ENCODE results near the gene KRT81.
A peak's percentile ranks its signal among the peaks of the same experiment; 100 is the strongest.
"Not testable (repeated sequence)": the region's sequence is repeated elsewhere in the genome, so short reads cannot be mapped to it uniquely, and the experiment has no call there.

KRT81 gene

GRCh38 chr12:52316701-52317100 lies 25.4 kb upstream of the KRT81 start:
- DNase-seq: no peak

DNA sequence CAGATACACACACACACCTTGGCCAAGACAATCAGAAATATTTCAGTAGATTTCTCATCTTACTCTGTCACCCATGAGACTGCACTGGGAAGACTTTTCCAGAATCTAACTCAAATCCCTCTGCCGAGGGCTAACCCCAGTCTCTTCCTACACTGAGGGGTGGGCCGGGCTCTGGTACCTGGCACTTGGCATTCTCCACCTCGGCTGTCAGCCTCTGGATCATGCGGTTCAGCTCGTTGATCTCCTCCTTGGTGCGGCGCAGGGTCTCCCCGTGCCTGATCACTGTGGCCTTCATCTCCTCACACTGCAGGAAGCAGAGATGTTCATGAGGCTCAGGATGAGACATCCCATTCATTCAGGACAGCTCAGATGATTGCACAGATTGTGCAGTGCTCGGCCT lies 25.0 kb upstream of the KRT81 start:
- no peak for DNase-seq

- DNase-seq: peak in 1 of 2 donors; percentile 53
Measured at GRCh38 chr12:52315721-52316120, 24.4 kb upstream of the KRT81 start.

DNA sequence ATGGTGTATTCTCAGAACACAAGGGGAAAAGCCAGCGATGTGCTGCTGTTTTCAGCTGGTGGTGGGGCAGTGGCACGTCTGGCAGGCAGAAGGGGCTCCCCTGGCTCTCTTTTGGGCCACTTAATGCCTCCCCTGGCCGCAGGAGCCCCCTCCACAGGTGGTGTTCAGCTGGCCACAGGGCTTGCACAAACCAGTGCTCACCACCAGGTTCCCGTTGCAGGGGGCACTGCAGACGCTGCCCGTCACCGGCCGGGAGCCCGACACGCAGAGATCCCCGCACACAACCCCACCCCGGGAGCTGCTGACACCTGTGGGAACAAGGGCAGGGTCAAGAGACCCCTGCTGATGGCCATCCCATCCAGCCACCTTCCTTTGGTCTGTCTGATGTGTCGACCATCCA lies 23.2 kb upstream of the KRT81 start:
- no peak for DNase-seq

DNA sequence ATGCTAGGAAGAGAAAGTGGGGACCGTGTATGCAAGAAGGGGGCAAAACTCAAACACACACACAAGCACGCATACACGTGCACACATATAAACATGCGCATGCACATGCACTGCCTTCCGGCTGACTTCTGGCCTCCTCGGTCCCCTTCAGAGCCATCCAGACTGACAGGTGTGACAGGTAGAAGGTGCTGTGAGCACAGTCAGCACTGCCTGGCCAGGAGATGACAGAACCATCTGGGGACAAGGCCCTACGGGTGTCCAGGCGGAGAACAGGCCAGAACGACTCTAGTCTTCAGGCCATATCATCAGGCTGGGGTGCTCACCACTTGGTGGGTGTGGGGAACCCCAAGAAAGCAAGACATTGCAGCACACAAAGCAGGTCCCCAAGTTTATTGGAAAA lies 22.6 kb upstream of the KRT81 start:
- no peak for DNase-seq

DNA sequence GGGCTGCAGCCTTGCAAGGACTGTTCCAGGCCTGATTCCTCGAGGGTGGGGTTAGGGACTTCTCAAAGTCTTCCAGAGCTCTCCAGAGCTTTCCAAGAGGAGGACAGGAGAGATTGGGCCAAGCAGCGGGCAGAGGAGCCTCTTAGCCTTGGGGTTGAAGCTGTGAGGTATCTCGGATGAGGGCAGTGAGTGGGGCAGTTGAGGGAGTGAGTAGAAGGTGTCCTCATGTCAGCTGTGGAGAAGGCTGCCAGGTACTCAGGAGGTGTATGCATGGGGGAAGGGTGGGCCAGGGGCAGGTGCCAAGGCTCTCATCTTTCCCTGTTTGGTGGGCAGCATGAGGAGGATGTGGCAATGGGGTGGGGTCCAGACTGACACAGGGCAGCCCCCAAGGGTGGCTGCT lies 22.1 kb upstream of the KRT81 start:
- DNase-seq: no peak

DNA sequence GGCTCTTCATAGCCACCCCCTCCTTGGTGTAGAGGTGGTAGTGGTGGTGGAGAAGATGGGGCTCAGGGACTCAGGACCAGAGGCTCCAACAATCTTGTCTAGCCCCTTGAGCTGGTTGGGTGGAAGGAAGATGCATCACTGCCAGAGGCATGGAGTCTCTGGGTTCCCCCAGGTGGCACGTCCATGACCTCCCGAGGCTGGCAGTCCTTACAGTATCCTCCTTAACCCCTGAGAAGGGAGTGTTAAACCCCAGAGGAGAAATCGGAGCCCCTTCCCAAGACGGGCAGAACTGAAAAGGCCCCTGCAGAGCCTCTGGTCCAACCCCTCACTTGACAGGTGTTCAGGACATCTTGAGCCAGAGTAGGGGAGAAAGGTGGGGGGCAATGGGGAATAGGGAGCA lies 20.8 kb upstream of the KRT81 start:
- no peak for DNase-seq

- no peak for DNase-seq
Measured at GRCh38 chr12:52311285-52311648, 19.9 kb upstream of the KRT81 start.

- no peak for DNase-seq
Measured at GRCh38 chr12:52310622-52311284, 19.4 kb upstream of the KRT81 start.

- DNase-seq: no peak
Measured at GRCh38 chr12:52308806-52309425, 17.6 kb upstream of the KRT81 start.

DNA sequence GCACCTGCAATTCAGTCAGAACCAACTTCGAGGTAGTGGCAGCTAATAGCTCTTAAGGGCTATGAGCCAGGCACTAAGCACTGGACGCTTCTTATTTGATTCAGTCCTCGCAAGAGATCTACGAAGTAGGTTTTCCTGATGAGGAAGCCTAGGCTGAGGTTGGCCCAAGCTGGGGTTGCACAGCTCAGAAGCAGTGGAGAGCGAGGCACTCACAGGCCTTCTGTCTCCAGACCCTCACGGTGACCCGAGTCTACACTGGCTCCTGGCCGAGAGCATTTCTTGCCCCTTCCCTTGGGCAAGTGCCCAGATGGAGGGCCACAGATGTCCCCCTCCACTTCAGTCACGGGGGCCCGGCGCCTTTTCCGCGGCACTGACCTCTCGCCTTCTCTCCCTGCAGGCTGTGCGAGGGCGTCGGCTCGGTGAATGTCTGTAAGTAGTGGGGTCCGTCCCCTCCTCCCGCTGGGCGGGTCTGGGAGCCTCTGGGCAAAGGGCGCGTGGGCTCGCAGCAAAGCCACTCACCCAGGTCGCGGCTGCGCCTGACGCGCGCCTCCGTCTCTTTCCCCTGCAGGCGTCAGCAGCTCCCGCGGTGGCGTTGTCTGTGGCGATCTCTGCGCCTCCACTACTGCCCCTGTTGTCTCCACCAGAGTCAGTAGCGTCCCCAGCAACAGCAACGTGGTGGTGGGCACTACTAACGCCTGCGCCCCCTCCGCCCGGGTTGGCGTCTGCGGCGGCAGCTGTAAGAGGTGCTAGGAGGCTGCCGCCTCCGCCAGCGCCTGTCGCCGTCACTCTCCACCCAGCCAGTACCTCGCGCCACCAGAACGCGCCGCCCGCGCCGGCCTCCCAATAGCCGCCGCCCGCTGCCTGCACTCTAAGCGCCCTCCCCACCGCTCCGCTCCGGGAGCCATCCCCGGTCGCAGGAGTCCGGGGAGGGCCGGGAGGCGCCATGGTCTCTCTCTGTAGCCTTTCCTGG lies 16.8 kb upstream of the KRT81 start:
- peak; percentile 47 to 66 for DNase-seq

GRCh38 chr12:52306731-52307130 lies 15.4 kb upstream of the KRT81 start:
- no peak for DNase-seq

DNA sequence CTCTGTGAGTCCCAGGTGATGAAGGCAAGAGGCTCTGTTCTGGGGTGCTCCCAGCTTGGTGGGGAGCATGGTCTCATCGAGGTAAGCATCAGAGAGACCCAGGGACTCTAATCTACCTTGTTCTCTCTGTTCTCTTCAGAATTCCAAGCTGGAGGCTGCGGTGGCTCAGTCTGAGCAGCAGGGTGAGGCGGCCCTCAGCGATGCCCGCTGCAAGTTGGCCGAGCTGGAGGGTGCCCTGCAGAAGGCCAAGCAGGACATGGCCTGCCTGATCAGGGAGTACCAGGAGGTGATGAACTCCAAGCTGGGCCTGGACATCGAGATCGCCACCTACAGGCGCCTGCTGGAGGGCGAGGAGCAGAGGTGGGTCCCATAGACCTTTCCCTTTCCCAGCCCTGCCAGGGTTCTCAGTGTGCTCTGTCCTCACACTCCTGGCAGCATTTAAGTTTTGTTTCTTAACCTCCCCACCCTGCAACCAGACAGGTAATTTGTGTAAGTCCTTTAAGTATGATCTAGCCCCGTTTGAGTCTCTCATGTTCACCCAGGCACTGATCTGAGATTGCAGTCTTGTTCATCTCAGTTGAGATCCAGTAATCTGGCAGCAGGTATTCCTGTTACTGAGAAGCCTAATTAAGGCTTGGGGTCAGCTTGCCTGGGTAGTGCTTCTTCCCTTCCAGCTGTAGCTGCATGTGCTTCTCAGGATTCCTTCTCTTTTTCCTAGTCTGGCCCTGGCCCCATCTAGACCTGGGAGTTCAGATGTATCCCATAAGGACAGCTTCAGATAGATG lies 14.8 kb upstream of the KRT81 start:
- DNase-seq: no peak

DNA sequence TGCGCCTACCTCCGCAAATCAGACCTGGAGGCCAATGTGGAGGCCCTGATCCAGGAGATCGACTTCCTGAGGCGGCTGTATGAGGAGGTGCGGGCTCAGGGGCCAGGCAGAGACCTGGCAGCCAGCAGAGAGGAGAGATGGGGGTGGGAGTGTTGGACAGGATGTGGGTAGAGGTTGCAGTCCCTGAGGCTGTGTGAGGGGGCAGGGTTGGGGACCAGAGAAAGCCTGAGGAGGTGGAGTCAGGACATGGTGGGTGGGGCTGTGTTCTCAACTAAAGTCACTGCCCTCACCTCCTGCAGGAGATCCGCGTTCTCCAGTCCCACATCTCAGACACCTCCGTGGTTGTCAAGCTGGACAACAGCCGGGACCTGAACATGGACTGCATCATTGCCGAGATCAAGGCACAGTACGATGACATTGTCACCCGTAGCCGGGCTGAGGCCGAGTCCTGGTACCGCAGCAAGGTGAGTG lies 13.6 kb upstream of the KRT81 start:
- peak in 1 of 2 donors; percentile 14 for DNase-seq

DNA sequence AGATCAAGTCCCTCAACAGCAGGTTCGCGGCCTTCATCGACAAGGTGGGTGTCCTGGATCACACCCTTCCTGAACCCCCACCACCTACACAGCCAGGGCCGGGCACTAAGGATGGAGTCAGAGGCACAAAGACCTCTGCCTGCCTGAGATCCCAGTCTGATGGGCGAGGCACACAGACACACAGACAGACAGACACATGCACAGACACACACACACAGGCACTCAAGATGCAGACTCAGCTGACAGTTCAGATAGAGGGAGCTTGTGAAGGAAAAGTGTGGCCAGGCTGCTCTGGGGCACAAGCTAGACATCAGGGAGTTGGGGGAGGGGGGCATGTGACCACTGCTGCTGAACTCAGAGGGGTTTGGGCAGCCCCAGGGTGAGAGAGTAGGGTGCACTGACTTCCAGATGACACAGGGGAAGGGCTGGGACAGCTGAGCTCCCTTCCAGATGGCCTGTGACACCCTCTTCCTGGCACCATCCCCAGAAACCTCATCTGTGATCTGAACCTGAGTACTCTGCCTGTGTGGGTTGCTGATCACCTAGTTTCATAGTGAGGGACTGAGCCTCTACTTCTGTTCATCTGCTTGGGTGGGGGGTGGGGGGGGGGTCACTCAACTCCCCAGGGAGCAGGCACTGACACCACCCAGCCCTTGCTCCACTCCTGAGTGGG lies 11.0 kb upstream of the KRT81 start:
- not testable (repeated sequence) for DNase-seq

GRCh38 chr12:52301721-52302120 lies 10.4 kb upstream of the KRT81 start:
- DNase-seq: not testable (repeated sequence)

DNA sequence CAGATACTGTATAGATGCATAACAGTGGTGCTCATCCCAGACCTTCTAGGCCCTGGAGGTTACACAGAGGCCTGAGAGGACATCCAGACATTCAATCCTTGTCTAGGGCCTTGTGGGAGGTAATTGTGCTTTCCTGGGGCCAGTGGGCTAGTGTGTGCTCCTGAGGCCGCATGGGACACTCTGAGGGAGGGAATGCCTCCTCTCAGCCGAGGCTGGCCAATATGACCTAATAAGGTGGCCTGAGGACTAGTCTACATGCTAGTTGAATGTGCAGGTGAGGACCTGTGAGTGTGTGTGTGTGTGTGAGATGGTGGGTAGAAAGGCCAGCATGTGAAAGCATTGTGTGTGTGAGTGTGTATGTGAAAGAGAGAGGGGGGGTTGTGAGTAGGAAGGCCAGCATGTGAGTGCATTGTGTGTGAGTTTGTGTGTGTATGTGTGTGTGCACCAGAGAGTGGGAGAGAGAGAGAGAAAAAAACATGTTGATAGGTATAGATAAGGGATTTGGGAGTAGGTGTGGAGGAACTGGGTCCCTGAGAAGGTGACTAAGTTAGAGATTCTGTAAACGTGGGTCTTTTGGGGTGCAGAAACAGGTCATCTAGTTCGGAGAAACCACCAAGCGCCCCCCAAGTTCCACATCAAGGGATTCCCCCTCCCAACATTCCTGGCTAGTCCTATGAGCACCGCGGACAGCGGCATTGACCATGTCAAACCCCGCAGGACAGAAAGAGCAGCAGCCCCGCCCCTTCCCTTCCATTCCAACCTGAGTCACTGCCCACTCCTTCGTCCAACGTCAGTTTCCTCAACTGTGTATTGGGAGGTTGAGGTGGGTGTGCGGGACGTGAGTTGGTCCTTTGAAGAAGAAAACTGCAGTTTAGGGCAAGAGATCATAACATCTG lies 9.7 kb upstream of the KRT81 start:
- DNase-seq: no peak

DNA sequence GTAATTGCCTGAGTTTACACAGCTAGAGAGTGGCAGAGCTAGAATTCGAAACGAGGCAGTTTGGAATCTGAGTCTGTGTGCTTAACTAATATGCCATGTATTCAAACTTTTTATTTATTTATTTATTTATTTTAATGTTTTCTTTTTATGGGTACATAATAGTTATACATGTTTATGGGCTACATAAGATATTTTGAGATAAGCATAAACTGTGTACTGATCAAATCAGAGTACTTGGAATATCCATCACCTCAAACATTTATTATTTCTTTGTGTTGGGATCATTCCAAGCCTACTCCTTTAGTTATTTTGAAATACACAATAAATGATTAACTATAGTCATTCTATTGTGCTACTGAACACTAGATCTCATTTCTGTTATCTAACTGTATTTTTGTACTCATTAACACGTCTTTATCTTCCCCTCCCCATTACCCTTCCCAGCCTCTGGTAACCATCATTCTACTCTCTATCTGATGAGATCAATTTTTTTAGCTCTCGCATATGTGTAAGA lies 7.4 kb upstream of the KRT81 start:
- DNase-seq: no peak

GRCh38 chr12:52296572-52297215 lies 5.4 kb upstream of the KRT81 start:
- DNase-seq: no peak

- peak in 1 of 2 donors; percentile 2 for DNase-seq
Measured at GRCh38 chr12:52295663-52296062, 4.3 kb upstream of the KRT81 start.
